Transverse colon (tissue), 3 donors: ENCODE data around the gene B3GALT4.

Experiments
- EP300 ChIP-seq: sonication (generic); formaldehyde crosslinking; IDR thresholded peaks from one replicate; pipeline ENCODE4 v1.6.1; 2017; ENCODE audit warnings: antibody characterized with exemption, low read depth
- TF ChIP-seq, protein P1 (sequence below), 5 experiments: fragments of 200-600 bp in 3 of 5; fragments of 450-650 bp in 2 of 5; sonication (generic) in 3 of 5; IDR thresholded peaks; 1 replicate in 2 of 5; 2 replicates in 3 of 5; pipeline ENCODE4 v1.5.1; 2016 to 2017; ENCODE audit warnings: antibody characterized with exemption in 5 of 5, inconsistent platforms in 3 of 5, mild to moderate bottlenecking in 2 of 5, moderate library complexity in 1 of 5

DNA sequence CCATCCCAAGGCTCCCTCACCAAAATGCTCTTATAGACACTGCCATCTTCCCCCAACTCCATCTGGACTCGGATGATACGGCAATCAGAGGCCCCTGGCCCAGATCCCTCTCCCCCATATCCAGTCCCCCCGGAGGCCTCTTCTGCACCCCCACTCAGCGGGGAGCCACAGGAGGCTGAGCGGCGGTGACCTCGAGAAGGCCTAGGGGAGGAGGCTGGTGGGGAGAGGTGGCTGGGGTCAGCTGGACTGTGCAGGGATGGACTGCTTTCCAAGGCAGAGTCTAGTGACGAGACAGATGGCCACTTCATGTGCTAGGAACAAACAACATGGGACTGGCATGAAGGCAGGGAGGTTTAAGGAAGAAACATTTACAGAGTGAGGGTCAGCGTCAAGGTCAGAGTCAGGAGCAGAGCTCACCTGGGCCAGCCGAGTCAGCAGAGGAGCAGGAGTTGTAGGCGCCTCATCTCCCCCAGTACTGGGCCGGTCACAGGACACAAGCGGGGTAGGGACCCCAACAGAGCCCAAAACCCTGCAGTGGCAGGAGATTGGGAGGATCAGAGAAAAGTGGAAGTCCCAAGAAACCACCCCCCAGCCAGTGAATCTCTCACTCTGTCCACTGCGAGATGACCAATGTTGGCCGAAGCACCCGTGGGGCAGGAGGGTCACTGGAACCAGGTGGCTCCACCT lies 16.2 kb downstream of the B3GALT4 start:
- TF ChIP-seq, protein P1, sequence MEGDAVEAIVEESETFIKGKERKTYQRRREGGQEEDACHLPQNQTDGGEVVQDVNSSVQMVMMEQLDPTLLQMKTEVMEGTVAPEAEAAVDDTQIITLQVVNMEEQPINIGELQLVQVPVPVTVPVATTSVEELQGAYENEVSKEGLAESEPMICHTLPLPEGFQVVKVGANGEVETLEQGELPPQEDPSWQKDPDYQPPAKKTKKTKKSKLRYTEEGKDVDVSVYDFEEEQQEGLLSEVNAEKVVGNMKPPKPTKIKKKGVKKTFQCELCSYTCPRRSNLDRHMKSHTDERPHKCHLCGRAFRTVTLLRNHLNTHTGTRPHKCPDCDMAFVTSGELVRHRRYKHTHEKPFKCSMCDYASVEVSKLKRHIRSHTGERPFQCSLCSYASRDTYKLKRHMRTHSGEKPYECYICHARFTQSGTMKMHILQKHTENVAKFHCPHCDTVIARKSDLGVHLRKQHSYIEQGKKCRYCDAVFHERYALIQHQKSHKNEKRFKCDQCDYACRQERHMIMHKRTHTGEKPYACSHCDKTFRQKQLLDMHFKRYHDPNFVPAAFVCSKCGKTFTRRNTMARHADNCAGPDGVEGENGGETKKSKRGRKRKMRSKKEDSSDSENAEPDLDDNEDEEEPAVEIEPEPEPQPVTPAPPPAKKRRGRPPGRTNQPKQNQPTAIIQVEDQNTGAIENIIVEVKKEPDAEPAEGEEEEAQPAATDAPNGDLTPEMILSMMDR (IDR thresholded peaks at IDR 0.05), result no peak
- no peak for TF ChIP-seq EP300
